Cortex of kidney (tissue), 1 donor: ENCODE measurements around the gene CDC20.

Source experiments
- DNase-seq: peaks from one replicate; lab custom pipeline; 2025; lab: John Stamatoyannopoulos, UW

Gene CDC20

GRCh38 chr1:43358746-43359693 lies at the start of gene CDC20:
Gene CDC20 (plus strand): TSS chr1:43358981. CDS start chr1:43359216, 235 bp downstream.
- DNase-seq, result peak; percentile 49

DNA sequence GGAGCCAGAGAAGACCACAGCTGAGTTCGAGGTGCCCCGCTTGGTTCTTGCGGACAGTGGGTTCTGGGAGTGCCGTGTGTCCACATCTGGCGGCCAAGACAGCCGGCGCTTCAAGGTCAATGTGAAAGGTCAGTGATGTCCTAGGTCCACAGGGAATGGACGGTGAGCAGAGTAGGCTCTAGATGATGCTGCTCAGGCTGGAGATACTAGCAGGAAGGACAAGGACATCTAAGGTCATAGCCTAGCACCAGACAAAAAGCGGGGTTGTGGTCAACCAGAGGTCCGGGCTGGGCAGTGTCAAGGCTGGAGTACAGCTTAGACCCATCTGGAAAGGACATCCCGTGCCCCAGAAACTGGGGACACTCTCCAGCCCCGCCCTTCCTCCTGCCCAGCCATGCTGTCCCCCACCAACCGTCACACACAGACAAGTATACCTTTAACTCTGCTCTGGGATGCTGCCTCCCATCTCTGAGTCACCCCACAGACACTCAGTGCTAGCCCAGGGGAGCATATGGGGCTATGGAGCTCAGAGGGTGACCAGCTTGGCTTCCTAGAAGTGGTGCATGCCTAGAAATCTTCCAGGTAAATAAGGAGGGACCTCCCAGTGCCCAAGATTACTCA lies 49.3 kb upstream of the CDC20 start:
- no peak for DNase-seq

DNA sequence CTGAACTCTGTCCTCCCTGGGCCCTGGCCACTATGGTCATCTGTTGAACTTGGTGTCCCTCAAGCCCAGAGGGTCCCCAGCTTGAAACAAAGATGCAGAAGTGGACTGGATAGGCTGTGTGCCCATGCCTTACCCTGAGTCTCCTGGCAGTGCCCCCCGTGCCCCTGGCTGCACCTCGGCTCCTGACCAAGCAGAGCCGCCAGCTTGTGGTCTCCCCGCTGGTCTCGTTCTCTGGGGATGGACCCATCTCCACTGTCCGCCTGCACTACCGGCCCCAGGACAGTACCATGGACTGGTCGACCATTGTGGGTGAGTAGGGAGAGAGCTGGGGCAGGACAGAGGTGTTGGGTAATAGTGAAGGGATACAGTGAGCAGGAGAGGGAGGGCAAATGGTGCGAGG lies 47.3 kb upstream of the CDC20 start:
- DNase-seq, result no peak

GRCh38 chr1:43312212-43312623 lies 46.6 kb upstream of the CDC20 start:
- DNase-seq, result no peak

- DNase-seq, result no peak
Observed at GRCh38 chr1:43312663-43313515, 45.9 kb upstream of the CDC20 start.

DNA sequence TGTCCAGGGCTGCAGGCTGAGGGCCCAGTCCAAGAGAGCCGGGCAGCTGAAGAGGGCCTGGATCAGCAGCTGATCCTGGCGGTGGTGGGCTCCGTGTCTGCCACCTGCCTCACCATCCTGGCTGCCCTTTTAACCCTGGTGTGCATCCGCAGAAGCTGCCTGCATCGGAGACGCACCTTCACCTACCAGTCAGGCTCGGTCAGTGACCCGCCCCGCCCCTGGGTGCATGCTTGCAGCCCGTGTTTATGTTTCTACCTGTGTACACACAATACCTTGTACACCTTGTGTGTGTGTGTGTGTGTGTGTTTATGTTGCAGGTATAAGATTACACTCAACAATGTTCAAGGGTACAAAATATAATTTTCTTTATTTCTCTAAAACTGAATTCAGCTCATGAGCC lies 45.0 kb upstream of the CDC20 start:
- DNase-seq, result no peak

- no peak for DNase-seq
Observed at GRCh38 chr1:43314233-43314632, 44.5 kb upstream of the CDC20 start.

- no peak for DNase-seq
Observed at GRCh38 chr1:43315481-43315880, 43.3 kb upstream of the CDC20 start.

- no peak for DNase-seq
Observed at GRCh38 chr1:43315963-43316737, 42.6 kb upstream of the CDC20 start.

- no peak for DNase-seq
Observed at GRCh38 chr1:43316738-43317520, 41.9 kb upstream of the CDC20 start.

- DNase-seq, result no peak
Observed at GRCh38 chr1:43317817-43318471, 40.8 kb upstream of the CDC20 start.

- no peak for DNase-seq
Observed at GRCh38 chr1:43318831-43319230, 40.0 kb upstream of the CDC20 start.

DNA sequence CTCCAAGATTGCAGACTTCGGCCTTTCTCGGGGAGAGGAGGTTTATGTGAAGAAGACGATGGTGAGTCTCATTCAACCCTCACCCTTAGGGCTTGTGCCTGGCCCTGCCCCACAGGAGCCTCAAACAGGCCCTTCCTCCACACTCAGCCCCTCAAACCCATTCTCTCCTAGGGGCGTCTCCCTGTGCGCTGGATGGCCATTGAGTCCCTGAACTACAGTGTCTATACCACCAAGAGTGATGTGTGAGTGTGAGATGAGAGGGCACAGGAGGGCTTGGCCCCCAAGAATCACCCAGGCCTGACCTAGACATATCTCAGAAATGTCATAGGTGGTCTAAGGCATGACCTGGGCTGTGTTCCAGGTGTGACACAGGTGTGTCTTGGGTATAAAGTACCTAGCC lies 39.5 kb upstream of the CDC20 start:
- DNase-seq, result no peak

GRCh38 chr1:43319766-43320165 lies 39.0 kb upstream of the CDC20 start:
- DNase-seq, result no peak

GRCh38 chr1:43321331-43321891 lies 37.4 kb upstream of the CDC20 start:
- DNase-seq, result no peak

- DNase-seq, result no peak
Observed at GRCh38 chr1:43322506-43322905, 36.3 kb upstream of the CDC20 start.

DNA sequence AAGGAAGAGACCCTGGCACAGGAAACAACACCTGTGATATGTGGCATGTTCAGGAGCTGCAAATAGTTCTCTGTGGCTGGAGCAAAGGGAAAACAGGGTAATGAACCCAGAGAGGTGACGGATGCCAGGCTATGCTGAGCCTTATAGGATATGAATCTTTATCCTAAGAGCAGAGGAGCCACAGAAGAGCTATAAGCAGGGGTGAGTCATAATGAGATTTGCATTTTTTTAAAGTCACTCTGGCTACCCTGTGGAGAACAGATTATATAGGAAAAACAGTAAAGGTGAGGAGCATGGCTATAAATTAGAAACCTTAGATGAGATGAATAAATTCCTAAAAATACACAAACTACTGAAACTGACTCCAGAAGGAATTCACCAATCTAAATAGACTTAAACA lies 34.0 kb upstream of the CDC20 start:
- no peak for DNase-seq

DNA sequence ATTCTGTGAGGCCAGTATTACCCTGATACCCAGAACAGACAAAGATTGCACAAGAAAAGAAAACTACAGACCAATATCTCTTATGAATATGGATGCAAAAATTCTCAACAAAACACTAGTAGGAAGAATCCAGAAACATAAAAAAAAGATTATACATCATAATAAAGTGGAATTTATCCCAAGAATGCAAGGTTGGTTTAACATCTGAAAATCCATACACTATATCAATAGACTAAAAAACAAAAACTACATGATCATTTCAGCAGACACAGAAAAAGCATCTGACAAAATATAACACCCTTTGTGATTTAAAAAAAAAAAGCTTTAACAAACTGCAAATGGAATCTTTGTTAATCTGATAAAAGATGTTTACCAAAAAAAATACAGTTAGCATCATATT lies 33.4 kb upstream of the CDC20 start:
- DNase-seq, result no peak

DNA sequence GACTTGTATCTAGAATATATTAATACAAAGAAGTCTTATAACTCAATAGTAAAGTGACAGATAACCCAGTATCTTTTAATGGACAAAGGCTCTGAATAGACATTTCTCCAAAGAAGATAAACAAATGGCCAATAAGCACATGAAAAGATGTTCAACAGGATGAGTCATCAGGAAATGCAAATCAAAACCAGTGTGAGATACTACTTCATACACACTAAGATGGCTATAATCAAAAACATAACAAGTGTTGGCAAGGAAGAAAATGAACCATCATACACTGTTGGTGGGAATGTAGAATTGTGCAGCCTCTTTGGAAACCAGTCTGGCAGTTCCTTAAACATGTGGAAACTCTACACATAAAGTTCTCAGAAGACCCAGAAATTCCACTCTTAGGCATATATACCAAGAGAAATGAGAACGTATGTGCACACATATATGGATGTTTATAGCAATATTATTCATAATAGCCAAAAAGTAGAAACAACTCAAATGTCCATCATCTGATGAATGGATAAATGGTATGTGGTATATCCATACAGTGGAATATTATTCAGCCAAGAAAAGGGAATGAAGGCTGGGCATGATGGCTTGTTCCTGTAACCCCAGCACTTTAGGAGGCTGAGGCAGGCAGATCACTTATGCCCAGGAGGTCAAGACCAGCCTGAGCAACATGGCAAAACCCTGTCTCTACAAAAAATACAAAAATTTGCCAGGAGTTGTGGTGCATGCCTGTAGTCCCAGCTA lies 31.1 kb upstream of the CDC20 start:
- no peak for DNase-seq
